Neural cell (in vitro differentiated cells): Measurements from ENCODE around the gene SCN10A. TPM values are rescaled to one million over a fixed set of nuclear protein-coding genes. Genes with fewer than 3 reads are reported as not detected.

ENCODE experiments used
- H2AFZ ChIP-seq: fragments of 200-600, 300-800 bp; sonication (generic), shearing (Covaris generic); 2 replicates; pipeline ENCODE4 v1.6.0; 2014; ENCODE audit warnings: low read depth, mild to moderate bottlenecking, antibody characterized with exemption, low read length, moderate library complexity
- H3F3A ChIP-seq: fragments of 200-600 bp; shearing (Covaris generic); 2 replicates; pipeline ENCODE4 v1.6.1; 2016; ENCODE audit warnings: mild to moderate bottlenecking, moderate library complexity, mixed read lengths, antibody characterized with exemption, low read length; ENCODE audit not compliant: insufficient read depth, poor library complexity, severe bottlenecking
- H3K27ac ChIP-seq: fragments of 200-600, 300-800 bp; sonication (generic), shearing (Covaris generic); 2 replicates; pipeline ENCODE4 v1.5.1; 2014; ENCODE audit warnings: mild to moderate bottlenecking, low read length, moderate library complexity
- H3K27me3 ChIP-seq: fragments of 300-800, 200-600 bp; sonication (generic), shearing (Covaris generic); 2 replicates; pipeline ENCODE4 v1.6.0; 2014; ENCODE audit warnings: mild to moderate bottlenecking, low read depth, low read length, moderate library complexity; ENCODE audit not compliant: insufficient read depth
- H3K36me3 ChIP-seq: fragments of 300-800, 200-600 bp; sonication (generic), shearing (Covaris generic); 2 replicates; pipeline ENCODE4 v1.5.1; 2014; ENCODE audit warnings: mild to moderate bottlenecking, antibody characterized with exemption, low read length, moderate library complexity; ENCODE audit not compliant: insufficient read depth
- H3K4me2 ChIP-seq: fragments of 300-800, 200-600 bp; sonication (generic), shearing (Covaris generic); 2 replicates; pipeline ENCODE4 v1.6.0; 2014; ENCODE audit warnings: mild to moderate bottlenecking, low read length
- H3K4me3 ChIP-seq: fragments of 300-800, 200-600 bp; sonication (generic), shearing (Covaris generic); 2 replicates; pipeline ENCODE4 v1.5.1; 2014; ENCODE audit warnings: mild to moderate bottlenecking, low read length, moderate library complexity
- H3K79me2 ChIP-seq: fragments of 200-600 bp; shearing (Covaris generic); replicated peaks from 2 replicates; pipeline ENCODE4 v1.6.0; 2014; ENCODE audit warnings: mild to moderate bottlenecking, low read length, moderate library complexity; ENCODE audit not compliant: insufficient read depth
- H3K9ac ChIP-seq: fragments of 300-800, 200-600 bp; sonication (generic), shearing (Covaris generic); 2 replicates; pipeline ENCODE4 v1.6.1; 2016; ENCODE audit warnings: mild to moderate bottlenecking, low read length, mixed read lengths
- H3K9me2 ChIP-seq: fragments of 200-600 bp; shearing (Covaris generic); 2 replicates; pipeline ENCODE4 v1.6.1; 2016; ENCODE audit warnings: mild to moderate bottlenecking, low read length, mixed read lengths; ENCODE audit not compliant: insufficient read depth
- H3K9me3 ChIP-seq: fragments of 200-600, 300-800 bp; sonication (generic), shearing (Covaris generic); 2 replicates; pipeline ENCODE4 v1.6.1; 2016; ENCODE audit warnings: mild to moderate bottlenecking, mixed run types, low read length, moderate library complexity, mixed read lengths
- H4K20me1 ChIP-seq: fragments of 200-600 bp; shearing (Covaris generic); 2 replicates; pipeline ENCODE4 v1.6.1; 2016; ENCODE audit warnings: mild to moderate bottlenecking, mixed run types; ENCODE audit not compliant: insufficient read depth
- CTCF ChIP-seq: fragments of 450-650 bp; IDR thresholded peaks from 2 replicates; pipeline ENCODE4 v1.5.1; 2014; ENCODE audit warnings: antibody characterized with exemption, mild to moderate bottlenecking, moderate library complexity; ENCODE audit not compliant: poor library complexity, severe bottlenecking
- EP300 ChIP-seq: fragments of 450-650 bp; conservative IDR thresholded peaks from 2 replicates; pipeline ENCODE4 v1.6.1; 2014; ENCODE audit warnings: antibody characterized with exemption, mild to moderate bottlenecking, moderate library complexity; ENCODE audit not compliant: poor library complexity, severe bottlenecking
- EZH2 ChIP-seq: fragments of 200-600, 300-800 bp; shearing (Covaris generic), sonication (generic); IDR thresholded peaks from 2 replicates; pipeline ENCODE4 v1.6.1; 2014; ENCODE audit warnings: antibody characterized with exemption, low read length, borderline replicate concordance, mild to moderate bottlenecking; ENCODE audit not compliant: insufficient read depth, poor library complexity, severe bottlenecking
- POLR2AphosphoS5 ChIP-seq: IDR thresholded peaks from 2 replicates; pipeline ENCODE4 v1.6.1; 2012
- RAD21 ChIP-seq: fragments of 450-650 bp; conservative IDR thresholded peaks from 2 replicates; pipeline ENCODE4 v1.6.1; 2014; ENCODE audit warnings: antibody characterized with exemption, mild to moderate bottlenecking, moderate library complexity
- REST ChIP-seq: IDR thresholded peaks from 2 replicates; pipeline ENCODE4 v1.6.1; 2012; ENCODE audit warnings: borderline replicate concordance
- SMC3 ChIP-seq: fragments of 450-650 bp; conservative IDR thresholded peaks from 2 replicates; pipeline ENCODE4 v1.6.1; 2014; ENCODE audit warnings: antibody characterized with exemption, mild to moderate bottlenecking, moderate library complexity; ENCODE audit not compliant: poor library complexity
- TAF1 ChIP-seq: IDR thresholded peaks from 2 replicates; pipeline ENCODE4 v1.6.1; 2012; ENCODE audit warnings: low read depth
- polyA plus RNA-seq: library from polyadenylated mRNA; depleted of rRNA; stranded (reverse); fragments of >200 nt; gene quantifications from 2 replicates; pipeline ENCODE4 v1.2.3, GENCODE V29; 2014

The SCN10A gene
- polyA plus RNA-seq, 1 donor from 2014 or later = not detected

- Histone ChIP-seq H3K9me3 (no peaks in the 10 kb centered on the region), H3K4me2 (no peak overlapping the region), H3K36me3 (no peaks in the 10 kb centered on the region), H3K9me2 (no peaks in the 10 kb centered on the region), H4K20me1 (no peaks in the 10 kb centered on the region), H3K9ac (no peak overlapping the region), H3K79me2 (no peaks in the 10 kb centered on the region), H3F3A (no peaks in the 10 kb centered on the region), H3K27ac (no peak overlapping the region), H3K27me3 (no peaks in the 10 kb centered on the region), H2AFZ (no peak overlapping the region), H3K4me3 (no peak overlapping the region)
- TF ChIP-seq REST (no peak), SMC3 (no peak)
These were observed 26.4 kb upstream of the SCN10A start for GRCh38 chr3:38842266-38842965.

- Histone ChIP-seq H2AFZ (no peak overlapping the region), H4K20me1 (no peaks in the 10 kb centered on the region), H3K4me2 (no peak overlapping the region), H3K4me3 (no peak overlapping the region), H3K9ac (no peak overlapping the region), H3K27me3 (no peaks in the 10 kb centered on the region), H3F3A (no peaks in the 10 kb centered on the region), H3K9me2 (no peaks in the 10 kb centered on the region), H3K9me3 (no peaks in the 10 kb centered on the region), H3K79me2 (no peaks in the 10 kb centered on the region), H3K36me3 (no peaks in the 10 kb centered on the region), H3K27ac (no peak overlapping the region)
- TF ChIP-seq TAF1 (no peak), EP300 (no peak), POLR2AphosphoS5 (no peak), REST (no peak), EZH2 (no peak), CTCF (no peak), RAD21 (no peak), SMC3 (no peak)
These were observed 25.0 kb upstream of the SCN10A start for GRCh38 chr3:38840987-38841386.
